ENCODE results near the gene AK9.
A peak's percentile ranks its signal among the peaks of the same experiment; 100 is the strongest.
"Not testable (repeated sequence)": the region's sequence is repeated elsewhere in the genome, so short reads cannot be mapped to it uniquely, and the experiment has no call there.

AK9 gene

DNA sequence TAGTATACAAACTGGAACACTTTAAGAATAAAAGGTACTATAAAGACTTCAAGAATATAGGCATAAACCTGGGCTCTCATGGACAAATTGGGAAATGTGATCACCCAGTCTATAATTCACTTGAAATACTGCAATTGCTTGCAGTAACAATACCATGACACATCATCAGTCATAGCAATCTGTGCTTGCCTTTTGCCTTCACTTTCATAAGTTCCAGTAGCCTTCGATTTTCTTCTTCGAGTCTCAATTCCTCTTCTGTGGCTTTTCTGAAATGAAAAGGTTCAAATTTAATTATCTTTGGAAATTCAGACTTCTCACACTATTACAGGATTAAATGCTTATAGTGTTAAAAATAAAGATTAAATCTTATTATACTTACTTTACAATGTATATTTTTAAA is 111.6 kb downstream of the AK9 start:
- in situ Hi-C loops (cut with HindIII; ENCODE audit: low sequenced_read_pairs), result no loop called here
- DNase-seq (ENCODE audit: low read depth), result no peak
- TF ChIP-seq, protein P1, sequence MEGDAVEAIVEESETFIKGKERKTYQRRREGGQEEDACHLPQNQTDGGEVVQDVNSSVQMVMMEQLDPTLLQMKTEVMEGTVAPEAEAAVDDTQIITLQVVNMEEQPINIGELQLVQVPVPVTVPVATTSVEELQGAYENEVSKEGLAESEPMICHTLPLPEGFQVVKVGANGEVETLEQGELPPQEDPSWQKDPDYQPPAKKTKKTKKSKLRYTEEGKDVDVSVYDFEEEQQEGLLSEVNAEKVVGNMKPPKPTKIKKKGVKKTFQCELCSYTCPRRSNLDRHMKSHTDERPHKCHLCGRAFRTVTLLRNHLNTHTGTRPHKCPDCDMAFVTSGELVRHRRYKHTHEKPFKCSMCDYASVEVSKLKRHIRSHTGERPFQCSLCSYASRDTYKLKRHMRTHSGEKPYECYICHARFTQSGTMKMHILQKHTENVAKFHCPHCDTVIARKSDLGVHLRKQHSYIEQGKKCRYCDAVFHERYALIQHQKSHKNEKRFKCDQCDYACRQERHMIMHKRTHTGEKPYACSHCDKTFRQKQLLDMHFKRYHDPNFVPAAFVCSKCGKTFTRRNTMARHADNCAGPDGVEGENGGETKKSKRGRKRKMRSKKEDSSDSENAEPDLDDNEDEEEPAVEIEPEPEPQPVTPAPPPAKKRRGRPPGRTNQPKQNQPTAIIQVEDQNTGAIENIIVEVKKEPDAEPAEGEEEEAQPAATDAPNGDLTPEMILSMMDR (IDR thresholded peaks at IDR 0.05; ENCODE audit: low read depth, low read length, missing control alignments), result no peak

DNA sequence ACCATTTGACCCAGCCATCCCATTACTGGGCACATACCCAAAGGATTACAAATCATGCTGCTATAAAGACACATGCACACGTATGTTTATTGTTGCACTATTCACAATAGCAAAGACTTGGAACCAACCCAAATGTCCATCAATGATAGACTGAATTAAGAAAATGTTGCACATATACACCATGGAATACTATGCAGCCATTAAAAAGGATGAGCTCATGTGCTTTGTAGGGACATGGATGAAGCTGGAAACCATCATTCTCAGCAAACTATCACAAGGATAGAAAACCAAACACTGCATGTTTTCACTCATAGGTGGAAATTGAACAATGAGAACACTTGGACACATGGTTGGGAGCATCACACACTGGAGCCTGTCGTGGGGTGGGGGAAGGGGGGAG is 121.1 kb downstream of the AK9 start:
- H3K4me3 ChIP-seq (ENCODE audit: low read depth, low read length); DNase-seq (ENCODE audit: low read depth); in situ Hi-C loops (cut with HindIII; ENCODE audit: low sequenced_read_pairs): not testable (repeated sequence)

More for the DNA sequence above, 111.6 kb downstream of the AK9 start:
- H3K4me3 ChIP-seq (ENCODE audit: low read depth, low read length), result no peak overlapping the region

DNA sequence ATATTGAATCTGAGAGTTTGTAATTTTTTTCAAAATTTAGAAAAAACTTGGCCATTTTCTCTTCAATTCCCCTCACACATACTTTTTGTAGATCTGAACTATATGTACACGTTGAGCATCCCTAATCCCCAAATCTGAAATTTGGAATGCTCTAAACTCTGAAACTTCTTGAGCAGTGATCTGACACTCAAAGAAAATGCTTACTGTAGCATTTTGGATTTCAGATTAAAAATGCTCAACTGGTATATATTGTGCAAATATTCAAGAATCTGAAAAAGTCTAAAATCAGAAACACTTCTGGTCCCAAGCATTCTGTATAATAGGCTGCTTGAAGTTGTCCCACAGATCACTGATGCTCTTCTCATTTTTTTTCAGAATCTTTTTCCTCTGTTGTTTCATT is 129.2 kb downstream of the AK9 start:
- in situ Hi-C loops (cut with HindIII; ENCODE audit: low sequenced_read_pairs), result no loop called here
- H3K4me3 ChIP-seq (ENCODE audit: low read depth, low read length), result no peak overlapping the region
- no peak for DNase-seq (ENCODE audit: low read depth)
- TF ChIP-seq, protein P1 (IDR thresholded peaks at IDR 0.05; ENCODE audit: low read depth, low read length, missing control alignments), result no peak

DNA sequence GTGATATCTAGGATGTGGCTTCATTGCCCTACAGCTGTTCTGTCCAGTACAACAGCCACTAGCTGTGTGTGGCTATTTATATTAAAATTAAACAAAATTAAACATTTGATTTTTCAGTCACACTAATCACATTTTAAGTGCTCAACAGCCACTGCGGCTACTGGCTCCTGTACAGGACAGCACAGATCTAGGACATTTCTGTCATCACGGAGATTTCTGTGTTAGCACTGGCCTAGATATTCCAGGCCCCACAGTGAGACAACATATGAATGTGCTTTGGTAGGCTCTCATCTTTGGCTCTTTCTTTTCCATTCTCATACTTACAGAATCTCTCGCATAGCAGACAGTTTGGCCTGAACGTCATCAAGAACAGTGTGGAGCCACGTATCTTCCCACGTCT is 159.6 kb downstream of the AK9 start:
- DNase-seq (ENCODE audit: low read depth), result no peak
- H3K4me3 ChIP-seq (ENCODE audit: low read depth, low read length), result no peak overlapping the region
- TF ChIP-seq, protein P1 (IDR thresholded peaks at IDR 0.05; ENCODE audit: low read depth, low read length, missing control alignments), result no peak
- in situ Hi-C loops (cut with HindIII; ENCODE audit: low sequenced_read_pairs), result no loop called here

DNA sequence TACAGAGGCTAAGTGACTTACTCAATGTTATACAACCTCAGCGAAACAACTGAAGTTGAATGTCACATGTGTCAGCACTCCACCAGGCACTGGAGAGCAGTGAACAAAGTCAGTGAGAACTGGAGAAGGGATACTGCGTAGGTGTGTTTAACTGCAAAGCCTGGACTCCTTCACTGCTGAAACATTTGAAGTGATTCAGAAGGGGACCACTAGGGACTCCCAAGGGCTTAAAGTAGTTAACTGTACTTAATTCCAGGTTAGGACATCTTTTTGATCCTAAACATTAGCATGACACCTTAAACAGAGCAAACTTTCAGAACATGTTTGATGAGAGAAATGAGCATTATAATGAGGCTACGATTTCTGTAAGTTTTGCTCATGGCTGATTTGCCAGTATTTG is 163.0 kb downstream of the AK9 start:
- DNase-seq (ENCODE audit: low read depth), result no peak
- in situ Hi-C loops (cut with HindIII; ENCODE audit: low sequenced_read_pairs), result no loop called here
- TF ChIP-seq, protein P1 (IDR thresholded peaks at IDR 0.05; ENCODE audit: low read depth, low read length, missing control alignments), result peak; percentile 43
- no peak overlapping the region for H3K4me3 ChIP-seq (ENCODE audit: low read depth, low read length)

DNA sequence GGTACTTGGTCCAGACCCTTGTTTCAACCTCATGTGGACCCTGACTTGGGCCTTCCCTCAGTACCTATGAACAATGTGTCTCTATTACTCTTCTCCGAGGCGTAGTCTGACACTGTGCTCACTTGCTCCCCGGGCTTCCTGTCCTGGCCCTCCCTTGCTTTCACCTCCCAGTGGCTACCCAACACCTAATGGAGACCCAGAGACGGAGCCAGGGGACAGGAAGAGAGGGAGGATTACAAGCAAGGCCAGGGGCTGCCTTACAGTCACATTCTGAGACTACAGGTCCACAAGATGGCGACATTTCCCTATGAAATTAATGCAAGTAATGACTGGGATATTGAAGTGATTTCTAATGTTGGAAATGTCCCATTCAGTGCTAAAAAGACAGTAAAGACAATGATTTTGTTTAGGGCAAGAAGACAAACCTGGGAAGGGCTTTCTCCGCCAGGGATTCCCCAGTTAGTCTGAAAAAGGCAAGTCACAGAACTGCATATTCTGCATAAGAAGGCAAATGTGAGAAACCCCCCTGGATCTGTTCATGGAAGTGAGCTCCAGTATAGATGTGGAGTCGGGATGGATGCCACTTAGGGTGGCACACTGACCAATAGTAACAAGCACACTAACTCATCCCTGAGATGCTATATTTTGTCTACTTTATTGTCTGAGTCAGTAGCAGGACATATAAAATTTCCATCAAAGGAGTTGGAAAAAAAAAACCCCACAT is 163.9 kb downstream of the AK9 start:
- TF ChIP-seq, protein P1 (IDR thresholded peaks at IDR 0.05; ENCODE audit: low read depth, low read length, missing control alignments), result peak; percentile 56
- DNase-seq (ENCODE audit: low read depth), result peak; percentile 68
- no peak overlapping the region for H3K4me3 ChIP-seq (ENCODE audit: low read depth, low read length)
- in situ Hi-C loops (cut with HindIII; ENCODE audit: low sequenced_read_pairs), result no loop called here

DNA sequence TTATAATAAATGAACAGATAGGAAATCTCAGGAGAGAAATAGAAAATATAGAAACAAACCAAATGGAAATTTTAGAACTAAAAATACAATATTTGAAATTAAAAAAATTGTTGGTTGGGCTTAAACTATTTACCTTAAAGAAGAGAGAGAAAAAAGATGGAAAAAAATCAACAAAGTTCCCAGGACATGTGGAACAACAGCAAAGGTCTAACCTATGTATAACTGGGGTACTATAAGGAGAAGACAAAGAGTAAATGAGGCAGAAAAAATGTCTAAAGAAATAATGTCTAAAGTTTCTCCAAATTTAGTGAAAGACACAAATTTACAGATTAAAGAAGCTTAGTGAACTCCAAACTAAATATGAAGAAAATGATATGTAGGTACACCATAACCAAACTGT is 166.9 kb downstream of the AK9 start:
- in situ Hi-C loops (cut with HindIII; ENCODE audit: low sequenced_read_pairs), result no loop called here
- no peak overlapping the region for H3K4me3 ChIP-seq (ENCODE audit: low read depth, low read length)
- TF ChIP-seq, protein P1 (IDR thresholded peaks at IDR 0.05; ENCODE audit: low read depth, low read length, missing control alignments), result no peak
- no peak for DNase-seq (ENCODE audit: low read depth)

Measured in astrocyte of the cerebellum (primary cell).